Stimulated activated naive CD8-positive, alpha-beta T cell treated with anti-CD3 and anti-CD28 coated beads, Interleukin-15, Interleukin-2, amounts not matched to agents 100 U/mL and 50 U/mL, for 24 hours (primary cell): ENCODE results near the gene ARHGEF28.

Source experiments
- ATAC-seq: fragments of 150-1000 bp; cut with Tn5 transposase; one replicate; pipeline ENCODE4 v1.10.0; 2021
- DNase-seq: peaks from one replicate; pipeline ENCODE4 v3.0.0; 2021

The ARHGEF28 gene

GRCh38 chr5:73969195-73970036, 343.4 kb downstream of the ARHGEF28 start:
- ATAC-seq (no peak), DNase-seq (no peak)

GRCh38 chr5:73971326-73971725, 345.3 kb downstream of the ARHGEF28 start:
- no peak for ATAC-seq
- no peak for DNase-seq

- no peak for ATAC-seq
- no peak for DNase-seq
Observed at GRCh38 chr5:73973135-73973534, 347.1 kb downstream of the ARHGEF28 start.

GRCh38 chr5:73974871-73975360, 348.9 kb downstream of the ARHGEF28 start:
- ATAC-seq (no peak), DNase-seq (no peak)

DNA sequence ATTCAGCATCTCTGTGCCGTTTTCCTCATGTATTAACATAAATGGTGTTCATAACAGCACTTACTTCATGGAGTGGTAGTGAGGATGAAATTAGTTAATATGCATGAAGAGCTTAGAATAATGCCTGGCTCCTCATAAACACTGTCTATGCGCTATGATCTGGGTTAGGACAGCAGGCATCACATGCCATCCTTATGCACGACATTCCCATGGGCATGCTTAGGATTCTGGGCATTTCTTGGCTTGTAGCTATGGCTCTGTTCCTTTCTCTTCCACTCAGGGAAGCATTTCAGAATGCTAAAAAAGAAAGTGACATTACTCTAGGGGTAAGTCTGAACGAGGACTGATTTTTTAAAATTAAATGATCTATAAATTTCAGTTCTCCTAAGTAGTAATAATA, 349.8 kb downstream of the ARHGEF28 start:
- ATAC-seq = no peak
- no peak for DNase-seq

GRCh38 chr5:73977146-73977545, 351.1 kb downstream of the ARHGEF28 start:
- ATAC-seq (no peak), DNase-seq (no peak)

DNA sequence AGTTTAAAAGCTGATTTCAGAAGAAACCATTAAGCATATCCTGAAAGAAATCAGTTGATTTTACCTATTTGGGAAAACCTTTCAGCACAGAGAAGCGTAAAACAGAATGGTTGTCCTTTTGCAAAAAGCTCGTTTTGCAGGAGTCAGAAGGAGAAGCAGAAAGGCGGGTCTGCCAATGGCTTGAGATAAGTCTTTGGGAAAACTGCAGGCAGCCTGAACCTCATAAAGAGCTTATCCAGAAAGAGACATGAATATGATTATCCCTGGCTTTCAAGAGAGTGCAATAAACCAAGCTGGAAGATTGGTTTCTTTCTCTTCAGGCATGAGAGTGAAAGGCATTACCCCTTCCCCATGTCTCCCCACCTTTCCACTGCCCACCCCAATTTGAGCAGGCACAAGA, 353.3 kb downstream of the ARHGEF28 start:
- no peak for DNase-seq

GRCh38 chr5:73981704-73982103, 355.7 kb downstream of the ARHGEF28 start:
- ATAC-seq (no peak), DNase-seq (no peak)

More for the DNA sequence above, 353.3 kb downstream of the ARHGEF28 start:
- no peak for ATAC-seq

DNA sequence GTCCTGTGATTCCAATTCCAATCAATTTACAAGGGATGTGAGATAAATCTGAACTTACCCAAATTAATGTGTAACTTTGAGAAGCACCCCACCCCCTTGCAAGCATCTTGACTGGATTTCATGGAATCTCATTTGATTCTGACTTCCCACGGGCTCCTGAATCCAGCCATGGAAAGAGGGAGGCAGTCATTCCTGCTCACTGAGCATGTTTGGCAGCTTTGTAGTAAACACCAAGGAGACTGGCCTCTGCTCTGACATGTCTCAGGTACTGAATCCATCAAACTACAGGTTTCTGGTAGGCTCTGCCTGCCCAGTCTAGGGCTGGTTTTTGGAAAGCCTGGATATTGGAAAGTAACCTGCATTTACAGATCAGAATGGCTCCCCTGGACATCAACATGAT, 357.6 kb downstream of the ARHGEF28 start:
- no peak for DNase-seq
- ATAC-seq = no peak

- ATAC-seq = no peak
- no peak for DNase-seq
Observed at GRCh38 chr5:73985145-73985544, 359.1 kb downstream of the ARHGEF28 start.

DNA sequence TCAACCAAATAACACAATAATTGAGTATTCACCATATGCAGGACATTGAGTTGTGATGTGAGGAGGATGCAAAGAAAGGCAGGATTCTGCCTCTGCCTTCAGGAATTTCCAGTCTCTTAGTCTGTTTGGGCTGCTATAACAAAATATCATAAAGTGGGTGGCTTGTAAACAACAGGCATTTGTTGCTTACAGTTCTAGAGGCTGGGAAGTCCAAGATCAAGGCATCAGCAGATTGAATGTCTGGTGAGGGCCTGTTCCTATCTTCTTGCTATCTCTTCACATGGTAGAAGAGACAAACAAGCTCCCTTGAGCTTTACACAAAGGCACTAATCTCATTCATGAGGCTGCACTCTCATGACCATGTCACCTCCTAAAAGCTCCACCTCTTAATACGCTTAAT, 360.7 kb downstream of the ARHGEF28 start:
- ATAC-seq (no peak), DNase-seq (no peak)

GRCh38 chr5:73987915-73988314, 361.9 kb downstream of the ARHGEF28 start:
- ATAC-seq (no peak), DNase-seq (no peak)

DNA sequence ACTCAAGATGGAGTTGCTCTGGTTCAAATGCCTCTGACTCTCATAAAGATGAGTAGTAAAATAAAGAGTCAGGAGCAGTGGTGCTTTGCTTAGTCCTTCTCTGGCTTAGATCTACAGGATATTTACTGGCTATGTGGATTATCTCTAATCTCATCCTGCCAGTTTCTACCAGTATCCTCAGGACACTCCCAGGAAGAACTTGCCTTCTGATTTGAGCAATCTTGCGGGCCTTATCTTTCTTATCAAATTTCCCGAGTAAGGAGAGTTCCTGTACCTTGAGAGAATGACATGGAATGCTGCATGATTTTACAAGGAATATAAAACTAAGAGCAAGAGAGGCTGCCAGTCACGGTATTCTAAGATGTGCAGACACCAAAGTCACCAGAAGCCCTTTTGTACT, 364.0 kb downstream of the ARHGEF28 start:
- DNase-seq (no peak), ATAC-seq (no peak)
